CD4-positive, CD25-positive, alpha-beta regulatory T cell (primary cell): Measurements from ENCODE around the gene ALKBH4. TPM values are rescaled to one million over a fixed set of nuclear protein-coding genes. Genes with fewer than 3 reads are reported as not detected.
"Not testable (repeated sequence)": the region's sequence is repeated elsewhere in the genome, so short reads cannot be mapped to it uniquely, and the experiment has no call there.

Experiments
- ATAC-seq, 2 donors: fragments of 150-1000 bp; cut with Tn5 transposase; one replicate each; pipeline ENCODE4 v1.10.0; 2021; ENCODE audit warnings: low read depth in 2 of 2, moderate number of reproducible peaks in 2 of 2, moderate library complexity in 1 of 2
- DNase-seq, 3 donors: peaks; one replicate each; pipeline versions ENCODE4 v3.0.0 to v3.0.0-alpha.2; 2012 to 2022; ENCODE audit warnings: mixed read lengths in 1 of 3
- H3K27ac ChIP-seq: one replicate; pipeline ENCODE4 v1.7.0; 2013; ENCODE audit warnings: mild to moderate bottlenecking, low read length; ENCODE audit not compliant: insufficient read depth, poor library complexity, severe bottlenecking
- H3K27me3 ChIP-seq: one replicate; pipeline ENCODE4 v1.7.0; 2013; ENCODE audit warnings: low read length; ENCODE audit not compliant: control insufficient read depth, insufficient read depth
- H3K36me3 ChIP-seq: one replicate; pipeline ENCODE4 v1.7.0; 2013; ENCODE audit warnings: mild to moderate bottlenecking, low read length, moderate library complexity; ENCODE audit not compliant: control insufficient read depth, insufficient read depth
- H3K4me1 ChIP-seq: 2 replicates; pipeline ENCODE4 v1.7.0; 2013; ENCODE audit warnings: mild to moderate bottlenecking, low read length; ENCODE audit not compliant: insufficient read depth, control insufficient read depth, poor library complexity, severe bottlenecking
- H3K4me3 ChIP-seq: one replicate; pipeline ENCODE4 v1.7.0; 2013; ENCODE audit warnings: low read depth, mild to moderate bottlenecking, low read length, moderate library complexity
- H3K9me3 ChIP-seq, 2 experiments: 1 replicate in 1 of 2; 2 replicates in 1 of 2; pipeline ENCODE4 v1.7.0; 2013; ENCODE audit warnings: low read length in 2 of 2, mild to moderate bottlenecking in 1 of 2, moderate library complexity in 1 of 2; ENCODE audit not compliant: control insufficient read depth in 2 of 2
- H3K27ac Mint-ChIP-seq, 3 donors: one replicate each; pipeline ENCODE4 v1.8.0; 2020 to 2022; ENCODE audit warnings: mild to moderate bottlenecking in 3 of 3, mixed read lengths in 3 of 3, moderate library complexity in 2 of 3
- H3K27me3 Mint-ChIP-seq: one replicate; pipeline ENCODE4 v1.8.0; 2022; ENCODE audit warnings: mild to moderate bottlenecking, mixed read lengths
- H3K36me3 Mint-ChIP-seq: one replicate; pipeline ENCODE4 v1.8.0; 2020; ENCODE audit warnings: mixed read lengths
- H3K4me1 Mint-ChIP-seq, 4 donors: one replicate each; pipeline ENCODE4 v1.8.0; 2020 to 2022; ENCODE audit warnings: mixed read lengths in 4 of 4, mild to moderate bottlenecking in 1 of 4
- H3K4me3 Mint-ChIP-seq, 4 donors: one replicate each; pipeline ENCODE4 v1.8.0; 2020 to 2022; ENCODE audit warnings: mild to moderate bottlenecking in 4 of 4, mixed read lengths in 4 of 4, moderate library complexity in 3 of 4
- H3K9me3 Mint-ChIP-seq, 7 donors: one replicate each; pipeline ENCODE4 v1.8.0; 2020 to 2022; ENCODE audit warnings: mixed read lengths in 7 of 7, mild to moderate bottlenecking in 3 of 7, moderate library complexity in 2 of 7
- polyA plus RNA-seq, 4 donors: library from polyadenylated mRNA; unstranded; fragments of 300-500 nt; fragmentation: Illumina TruSeq; gene quantifications; one replicate each; pipeline ENCODE4 v1.2.3, GENCODE V29; 2021
- total RNA-seq: library from RNA; stranded (reverse); gene quantifications from one replicate; pipeline ENCODE4 v1.2.3, GENCODE V29; 2022

The ALKBH4 gene
- total and polyA plus RNA-seq, 5 donors from 2014 or later, result 7.4 to 20.6 (median 18.5) TPM

DNA sequence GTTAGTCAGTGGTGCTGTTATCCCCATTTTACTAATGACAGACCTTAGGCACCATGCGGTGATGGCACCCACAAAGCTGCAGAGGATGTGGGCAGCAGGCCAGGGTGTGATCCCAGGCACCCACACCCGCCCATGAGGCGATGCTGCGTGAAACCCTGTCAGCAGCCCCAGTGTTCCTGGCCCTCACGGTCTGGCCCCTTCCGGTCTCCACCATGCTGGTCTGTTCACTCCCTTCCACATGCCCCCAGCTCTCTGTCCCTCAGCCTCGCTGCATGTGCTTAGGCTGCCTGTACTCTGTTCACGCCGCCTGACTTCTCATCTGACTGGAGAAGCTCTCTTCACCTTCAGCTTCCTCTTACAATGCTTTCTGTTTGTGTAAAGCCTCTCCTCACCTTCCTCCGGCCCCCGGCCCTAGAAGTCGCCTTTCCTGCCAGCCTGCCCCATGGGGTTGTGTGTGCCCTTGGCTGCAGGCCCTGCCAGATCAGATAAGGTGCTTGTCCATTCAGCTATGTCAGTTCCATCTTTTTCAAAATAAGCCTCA is 48.9 kb downstream of the ALKBH4 start:
- Mint-ChIP-seq H3K4me3 (peak overlapping the region; percentile 58 to 86 (median 78)), H3K27ac (peak overlapping the region; percentile 93 to 98 (median 96)), H3K27me3 (no peaks in the 10 kb centered on the region), H3K9me3 (peaks cover 0 to 2% (median 0%) of the 10 kb centered on the region in 7 donors), H3K4me1 (peaks cover 27 to 71% (median 49%) of the 10 kb centered on the region in 4 donors), H3K36me3 (peaks cover 20% of the 10 kb centered on the region)
- Histone ChIP-seq H3K4me3 (peak overlapping the region; percentile 54), H3K27ac (peak overlapping the region; percentile 74), H3K4me1 (peaks cover 44% of the 10 kb centered on the region), H3K9me3 (no peaks in the 10 kb centered on the region), H3K36me3 (peaks cover 18% of the 10 kb centered on the region), H3K27me3 (no peaks in the 10 kb centered on the region)
- ATAC-seq (peak; percentile 74 to 79), DNase-seq (peak in 2 of 3 donors; percentile 52 to 90)

DNA sequence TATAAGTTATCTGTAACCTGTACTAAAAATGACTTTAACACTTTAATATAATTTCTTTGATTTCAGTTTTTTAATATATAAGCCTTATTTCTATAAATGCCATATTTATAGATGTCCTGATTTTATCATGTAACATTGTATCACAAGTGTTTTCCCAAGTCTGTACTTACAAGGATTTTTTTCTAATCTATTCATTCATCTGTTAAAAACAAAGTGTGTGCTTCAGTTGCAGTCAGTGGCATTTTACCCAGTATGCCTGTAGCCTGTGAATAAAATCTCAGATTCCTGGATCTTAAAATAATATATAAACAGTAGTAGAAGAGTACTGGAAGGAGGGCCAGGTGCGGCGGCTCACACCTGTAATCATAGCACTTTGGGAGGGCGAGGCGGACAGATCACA is 51.1 kb downstream of the ALKBH4 start:
- Mint-ChIP-seq H3K4me1 (peaks cover 19 to 52% (median 39%) of the 10 kb centered on the region in 4 donors), H3K4me3 (no peak overlapping the region), H3K27me3 (no peaks in the 10 kb centered on the region), H3K9me3 (peaks cover 0 to 2% (median 0%) of the 10 kb centered on the region in 7 donors), H3K27ac (peak overlapping the region; percentile 35 to 81 (median 53)), H3K36me3 (peaks cover 25% of the 10 kb centered on the region)
- peaks cover 40% of the 10 kb centered on the region for H3K4me1 ChIP-seq
- no peak for DNase-seq
- peaks cover 0 to 3% of the 10 kb centered on the region in 2 experiments for H3K9me3 ChIP-seq
- no peak overlapping the region for H3K4me3 ChIP-seq
- no peak for ATAC-seq
- no peaks in the 10 kb centered on the region for H3K27me3 ChIP-seq
- H3K27ac ChIP-seq, result peak overlapping the region; percentile 1
- H3K36me3 ChIP-seq, result peaks cover 35% of the 10 kb centered on the region

DNA sequence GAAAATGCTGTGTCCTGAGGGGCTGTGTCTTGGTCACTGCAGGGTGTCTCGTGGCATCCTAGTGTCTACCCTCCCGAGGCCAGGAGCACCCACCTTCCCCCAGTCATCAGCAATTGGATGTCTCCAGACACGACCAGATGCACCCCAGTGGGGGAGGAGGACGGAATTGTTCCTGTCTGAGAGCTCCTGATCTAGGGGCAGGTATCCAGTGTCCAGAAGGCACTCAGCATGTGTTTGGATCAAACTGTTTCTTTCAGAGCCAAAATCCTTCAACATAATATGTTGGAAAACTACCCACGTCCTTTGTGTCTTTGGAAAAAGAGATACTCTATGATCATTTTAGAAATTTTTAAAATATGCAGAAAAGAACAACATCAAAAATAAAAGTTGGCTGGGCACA is 51.6 kb downstream of the ALKBH4 start:
- no peak overlapping the region for H3K4me3 ChIP-seq
- peaks cover 35% of the 10 kb centered on the region for H3K4me1 ChIP-seq
- peaks cover 0 to 3% of the 10 kb centered on the region in 2 experiments for H3K9me3 ChIP-seq
- peak overlapping the region; percentile 1 for H3K27ac ChIP-seq
- peak overlapping the region in 2 of 3 donors; percentile 35 to 51 for H3K27ac Mint-ChIP-seq
- H3K27me3 ChIP-seq, result no peaks in the 10 kb centered on the region
- DNase-seq (no peak), ATAC-seq (no peak)
- no peaks in the 10 kb centered on the region for H3K27me3 Mint-ChIP-seq
- H3K4me1 Mint-ChIP-seq, result peaks cover 19 to 47% (median 35%) of the 10 kb centered on the region in 4 donors
- peaks cover 0 to 2% (median 0%) of the 10 kb centered on the region in 7 donors for H3K9me3 Mint-ChIP-seq
- no peak overlapping the region for H3K4me3 Mint-ChIP-seq
- peaks cover 27% of the 10 kb centered on the region for H3K36me3 Mint-ChIP-seq
- H3K36me3 ChIP-seq, result peaks cover 40% of the 10 kb centered on the region

DNA sequence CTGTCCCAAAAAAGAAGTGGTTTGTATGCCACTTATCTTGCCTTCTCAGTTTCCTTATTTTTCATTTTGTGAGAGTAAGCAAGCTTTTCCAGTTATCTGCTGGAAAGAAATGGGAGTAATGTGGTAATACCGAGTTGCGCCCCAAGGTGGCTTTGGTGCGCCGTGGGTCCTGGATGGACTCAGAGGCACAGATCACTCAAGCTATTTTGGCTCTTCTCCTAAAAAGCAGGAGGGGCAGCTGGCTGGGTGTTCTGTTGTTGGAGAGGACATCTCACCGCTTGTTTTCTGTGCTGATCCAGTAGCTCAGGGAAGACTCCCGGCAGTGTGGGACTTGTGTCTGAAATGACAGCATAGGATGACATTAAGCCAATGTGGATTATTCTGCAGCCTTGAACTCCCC is 52.1 kb downstream of the ALKBH4 start:
- Histone ChIP-seq H3K27ac (no peak overlapping the region), H3K27me3 (no peaks in the 10 kb centered on the region), H3K4me1 (peaks cover 32% of the 10 kb centered on the region), H3K9me3 (peaks cover 0 to 3% of the 10 kb centered on the region in 2 experiments), H3K4me3 (no peak overlapping the region), H3K36me3 (peaks cover 45% of the 10 kb centered on the region)
- Mint-ChIP-seq H3K27ac (peak overlapping the region in 2 of 3 donors; percentile 35 to 51), H3K36me3 (peaks cover 33% of the 10 kb centered on the region), H3K4me3 (no peak overlapping the region), H3K9me3 (peaks cover 0 to 2% (median 0%) of the 10 kb centered on the region in 7 donors), H3K27me3 (no peaks in the 10 kb centered on the region), H3K4me1 (peaks cover 19 to 47% (median 33%) of the 10 kb centered on the region in 4 donors)
- no peak for ATAC-seq
- peak; percentile 19 to 59 (median 42) for DNase-seq

DNA sequence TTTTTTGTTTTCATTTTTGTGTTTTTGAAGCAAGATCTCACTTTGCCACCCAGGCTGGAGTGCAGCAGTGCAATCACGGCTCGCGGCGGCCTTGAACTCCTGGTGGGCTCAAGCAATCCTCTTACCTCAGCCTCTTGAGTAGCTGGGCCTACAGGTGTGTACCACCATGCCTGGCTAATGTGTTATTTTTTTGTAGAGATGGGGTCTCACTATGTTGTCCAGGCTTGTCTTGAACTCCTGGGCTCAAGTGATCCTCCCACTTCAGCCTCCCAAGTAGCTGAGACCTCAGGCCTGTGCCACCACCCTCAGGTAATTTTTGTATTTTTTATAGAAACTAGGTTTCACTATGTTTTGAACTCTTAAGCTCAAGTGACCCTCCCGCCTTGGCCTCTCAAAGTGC is 53.7 kb downstream of the ALKBH4 start:
- no peak overlapping the region for H3K4me3 ChIP-seq
- H3K36me3 ChIP-seq, result peaks cover 62% of the 10 kb centered on the region
- no peak overlapping the region for H3K27ac ChIP-seq
- Mint-ChIP-seq H3K27ac (peak overlapping the region in 1 of 3 donors; percentile 48), H3K9me3 (peaks cover 0 to 2% (median 0%) of the 10 kb centered on the region in 7 donors), H3K4me3 (peak overlapping the region in 1 of 4 donors; percentile 15), H3K27me3 (no peaks in the 10 kb centered on the region), H3K4me1 (peaks cover 8 to 33% (median 19%) of the 10 kb centered on the region in 4 donors), H3K36me3 (peaks cover 34% of the 10 kb centered on the region)
- H3K9me3 ChIP-seq, result peaks cover 0 to 3% of the 10 kb centered on the region in 2 experiments
- DNase-seq (no peak), ATAC-seq (no peak)
- no peaks in the 10 kb centered on the region for H3K27me3 ChIP-seq
- peaks cover 15% of the 10 kb centered on the region for H3K4me1 ChIP-seq

DNA sequence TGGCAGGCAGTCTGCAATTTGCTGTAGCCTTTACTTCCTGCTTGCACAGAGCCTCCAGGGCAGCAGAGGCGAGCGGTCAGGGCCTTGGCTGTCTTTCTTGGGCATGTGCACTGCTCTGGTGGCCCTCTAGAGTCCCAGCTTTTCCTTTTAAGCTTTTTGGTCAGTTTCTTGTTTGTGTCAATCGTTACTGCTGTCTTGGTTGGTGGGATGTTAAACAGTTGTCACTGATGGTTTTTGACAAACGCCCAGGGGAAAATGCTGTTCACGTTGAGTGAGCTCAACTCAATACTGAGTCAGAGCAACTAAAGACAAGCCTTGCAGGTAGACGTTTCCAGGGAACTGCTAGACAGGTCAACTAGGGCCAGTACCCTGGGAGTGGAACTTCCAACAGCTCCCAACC is 54.5 kb downstream of the ALKBH4 start:
- H3K27ac ChIP-seq, result no peak overlapping the region
- H3K27ac Mint-ChIP-seq, result peak overlapping the region in 1 of 3 donors; percentile 48
- peaks cover 0 to 25% (median 12%) of the 10 kb centered on the region in 4 donors for H3K4me1 Mint-ChIP-seq
- H3K9me3 ChIP-seq, result peaks cover 0 to 3% of the 10 kb centered on the region in 2 experiments
- H3K27me3 ChIP-seq, result no peaks in the 10 kb centered on the region
- ATAC-seq (no peak), DNase-seq (no peak)
- no peak overlapping the region for H3K4me3 Mint-ChIP-seq
- H3K4me3 ChIP-seq, result no peak overlapping the region
- peaks cover 38% of the 10 kb centered on the region for H3K36me3 Mint-ChIP-seq
- H3K27me3 Mint-ChIP-seq, result no peaks in the 10 kb centered on the region
- peaks cover 8% of the 10 kb centered on the region for H3K4me1 ChIP-seq
- peaks cover 69% of the 10 kb centered on the region for H3K36me3 ChIP-seq
- no peaks in the 10 kb centered on the region for H3K9me3 Mint-ChIP-seq

DNA sequence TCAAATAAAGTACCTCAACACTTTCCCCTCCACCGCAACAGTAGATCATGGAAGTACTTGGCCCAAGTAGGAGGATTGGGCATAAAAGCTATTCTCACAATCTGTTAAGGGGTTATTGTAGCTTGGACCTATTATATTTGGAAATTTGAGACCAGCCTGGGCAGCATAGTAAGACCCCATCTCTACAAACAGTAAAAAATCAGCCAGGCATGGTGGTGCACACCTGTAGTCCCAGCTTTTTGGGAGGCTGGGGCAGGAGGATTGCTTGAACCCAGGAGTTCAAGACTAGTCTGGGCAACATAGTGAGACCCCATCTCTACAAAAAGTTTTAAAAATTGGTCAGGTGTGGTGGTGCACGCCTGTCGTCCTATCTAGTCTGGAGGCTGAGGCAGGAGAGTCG is 55.3 kb downstream of the ALKBH4 start:
- peaks cover 40% of the 10 kb centered on the region for H3K36me3 Mint-ChIP-seq
- H3K4me1 ChIP-seq, result peaks cover under 1% of the 10 kb centered on the region
- no peak overlapping the region for H3K4me3 ChIP-seq
- H3K27ac ChIP-seq, result no peak overlapping the region
- peaks cover 0 to 24% (median 12%) of the 10 kb centered on the region in 4 donors for H3K4me1 Mint-ChIP-seq
- H3K4me3 Mint-ChIP-seq, result no peak overlapping the region
- no peak for DNase-seq
- H3K27me3 ChIP-seq, result no peaks in the 10 kb centered on the region
- no peaks in the 10 kb centered on the region for H3K27me3 Mint-ChIP-seq
- peaks cover 72% of the 10 kb centered on the region for H3K36me3 ChIP-seq
- H3K9me3 ChIP-seq, result peaks cover 0 to 3% of the 10 kb centered on the region in 2 experiments
- no peak for ATAC-seq
- H3K27ac Mint-ChIP-seq, result no peak overlapping the region
- H3K9me3 Mint-ChIP-seq, result no peaks in the 10 kb centered on the region

DNA sequence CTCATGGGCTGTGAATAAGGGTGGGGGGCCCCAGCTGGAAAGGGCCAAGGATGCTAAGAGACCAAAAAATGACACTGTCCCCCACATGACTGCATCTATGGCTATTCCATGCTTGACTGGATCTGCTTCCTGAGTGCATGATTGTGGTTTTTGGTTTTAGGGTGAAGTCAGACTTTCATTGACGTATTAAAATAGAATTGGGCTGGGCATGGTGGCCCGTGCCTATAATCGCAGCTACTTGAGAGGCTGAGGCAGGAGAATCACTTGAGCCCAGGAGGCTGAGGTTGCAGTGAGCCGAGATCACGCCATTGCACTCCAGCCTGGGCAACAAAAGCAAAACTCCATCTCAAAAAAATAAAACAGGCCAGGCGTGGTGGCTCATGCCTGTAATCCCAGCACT is 56.1 kb downstream of the ALKBH4 start:
- H3K27me3 Mint-ChIP-seq, H3K4me3 ChIP-seq, H3K27ac Mint-ChIP-seq, H3K9me3 ChIP-seq, H3K9me3 Mint-ChIP-seq, H3K4me3 Mint-ChIP-seq, H3K4me1 ChIP-seq, ATAC-seq, DNase-seq, H3K27ac ChIP-seq, H3K27me3 ChIP-seq: not testable (repeated sequence)
- peaks cover 47% of the 10 kb centered on the region for H3K36me3 Mint-ChIP-seq
- H3K36me3 ChIP-seq, result peaks cover 77% of the 10 kb centered on the region
- peaks cover 0 to 18% (median 10%) of the 10 kb centered on the region in 4 donors for H3K4me1 Mint-ChIP-seq
